A673 (cell line): ENCODE results near the gene C20orf144.
"Not testable (repeated sequence)": the region's sequence is repeated elsewhere in the genome, so short reads cannot be mapped to it uniquely, and the experiment has no call there.

Source experiments
- CTCF ChIP-seq: fragments of 300-800, 200-600 bp; sonication (generic); conservative IDR thresholded peaks from 2 replicates; pipeline ENCODE4 v1.5.1; 2017; ENCODE audit warnings: low read depth, mild to moderate bottlenecking, antibody characterized with exemption, low read length, moderate library complexity, mixed read lengths
- EZH2 ChIP-seq: fragments of 200-600 bp; sonication (generic); IDR thresholded peaks from 2 replicates; pipeline ENCODE4 v1.6.1; 2017; ENCODE audit warnings: borderline replicate concordance, low read depth, mild to moderate bottlenecking, mixed read lengths, antibody characterized with exemption, low read length; ENCODE audit not compliant: poor library complexity, severe bottlenecking

GRCh38 chr20:33698966-33699365 is 36.8 kb downstream of the C20orf144 start:
- not testable (repeated sequence) for TF ChIP-seq CTCF, EZH2
